Measurements from ENCODE around the gene VEPH1. TPM values are rescaled to one million over a fixed set of nuclear protein-coding genes. Genes with fewer than 3 reads are reported as not detected.
A peak's percentile ranks its signal among the peaks of the same experiment; 100 is the strongest.

Gene VEPH1
- polyA plus RNA-seq, 12 donors = 0.46 to 3.8 (median 0.94) TPM; not detected in 2

- DNase-seq = no peak
Observed at GRCh38 chr3:157526036-157526435, 22.8 kb upstream of the VEPH1 start.

- no peak for DNase-seq
Observed at GRCh38 chr3:157523814-157524213, 20.6 kb upstream of the VEPH1 start.

- no peak for DNase-seq
Observed at GRCh38 chr3:157522648-157523047, 19.4 kb upstream of the VEPH1 start.

- DNase-seq = peak; percentile 43
Observed at GRCh38 chr3:157520485-157521150, 17.4 kb upstream of the VEPH1 start.

- DNase-seq = no peak
Observed at GRCh38 chr3:157518881-157519280, 15.7 kb upstream of the VEPH1 start.

GRCh38 chr3:157516928-157517327 is 13.7 kb upstream of the VEPH1 start:
- no peak for DNase-seq

- no peak for DNase-seq
Observed at GRCh38 chr3:157515398-157515797, 12.2 kb upstream of the VEPH1 start.

GRCh38 chr3:157514371-157514895 is 11.2 kb upstream of the VEPH1 start:
- DNase-seq = no peak

- no peak for DNase-seq
Observed at GRCh38 chr3:157513585-157513984, 10.4 kb upstream of the VEPH1 start.

- DNase-seq = no peak
Observed at GRCh38 chr3:157512534-157512933, 9.3 kb upstream of the VEPH1 start.

GRCh38 chr3:157508461-157508860 is 5.2 kb upstream of the VEPH1 start:
- DNase-seq = no peak

- no peak for DNase-seq
Observed at GRCh38 chr3:157501863-157502262, 1.4 kb downstream of the VEPH1 start.

GRCh38 chr3:157500232-157500631 is 3.0 kb downstream of the VEPH1 start:
- no peak for DNase-seq

- no peak for DNase-seq
Observed at GRCh38 chr3:157499342-157499963, 3.8 kb downstream of the VEPH1 start.

GRCh38 chr3:157498371-157498770 is 4.8 kb downstream of the VEPH1 start:
- no peak for DNase-seq

- DNase-seq = no peak
Observed at GRCh38 chr3:157495846-157496245, 7.4 kb downstream of the VEPH1 start.

GRCh38 chr3:157494581-157495281 is 8.5 kb downstream of the VEPH1 start:
- no peak for DNase-seq

- DNase-seq = peak; percentile 65
Observed at GRCh38 chr3:157493627-157494550, 9.3 kb downstream of the VEPH1 start.

GRCh38 chr3:157491136-157491535 is 12.1 kb downstream of the VEPH1 start:
- DNase-seq = no peak

- no peak for DNase-seq
Observed at GRCh38 chr3:157488144-157488543, 15.1 kb downstream of the VEPH1 start.

GRCh38 chr3:157487339-157487738 is 15.9 kb downstream of the VEPH1 start:
- DNase-seq = no peak
